HG03558 (cell line): ENCODE measurements around the gene DVL2.

ENCODE experiments used
- ATAC-seq: cut with Tn5 transposase; IDR thresholded peaks from one replicate; pipeline ENCODE4 v1.9.1; 2021; ENCODE audit warnings: moderate number of reproducible peaks; ENCODE audit not compliant: unreplicated experiment; ENCODE audit errors: extremely low read depth

The DVL2 gene

DNA sequence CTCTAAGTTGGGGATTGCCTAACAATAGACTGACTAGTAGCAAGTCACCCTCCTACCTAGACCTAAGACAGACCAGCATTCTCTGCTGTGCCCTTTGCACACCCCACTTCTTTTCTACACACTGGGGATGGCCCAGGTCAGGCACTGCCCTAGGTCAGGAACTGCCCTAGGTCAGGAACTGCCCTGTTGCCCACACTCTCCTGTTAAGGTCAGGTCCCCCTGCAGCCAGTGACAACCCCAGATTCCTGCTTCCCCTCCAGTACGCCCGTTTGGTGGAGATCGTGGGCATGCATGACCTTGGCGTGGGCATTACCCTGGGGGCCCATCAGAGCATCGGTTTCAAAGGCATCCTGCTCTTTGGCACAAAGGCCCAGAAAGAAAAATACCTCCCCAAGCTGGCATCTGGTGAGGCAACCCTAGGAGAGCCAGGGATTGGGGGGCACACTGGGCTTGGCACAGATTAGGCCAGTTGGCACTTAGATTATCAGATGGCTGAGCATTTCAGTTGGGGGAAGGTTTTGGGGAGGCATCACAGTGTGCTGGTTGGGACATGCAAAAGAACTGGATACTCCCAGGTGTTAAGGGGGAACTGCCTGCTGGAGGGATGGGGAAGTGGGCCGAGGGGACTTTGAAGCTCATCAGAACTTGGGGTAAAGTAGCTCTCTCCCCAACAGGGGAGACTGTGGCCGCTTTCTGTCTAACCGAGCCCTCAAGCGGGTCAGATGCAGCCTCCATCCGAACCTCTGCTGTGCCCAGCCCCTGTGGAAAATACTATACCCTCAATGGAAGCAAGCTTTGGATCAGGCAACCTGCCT is 12.8 kb downstream of the DVL2 start:
- no peak for ATAC-seq

DNA sequence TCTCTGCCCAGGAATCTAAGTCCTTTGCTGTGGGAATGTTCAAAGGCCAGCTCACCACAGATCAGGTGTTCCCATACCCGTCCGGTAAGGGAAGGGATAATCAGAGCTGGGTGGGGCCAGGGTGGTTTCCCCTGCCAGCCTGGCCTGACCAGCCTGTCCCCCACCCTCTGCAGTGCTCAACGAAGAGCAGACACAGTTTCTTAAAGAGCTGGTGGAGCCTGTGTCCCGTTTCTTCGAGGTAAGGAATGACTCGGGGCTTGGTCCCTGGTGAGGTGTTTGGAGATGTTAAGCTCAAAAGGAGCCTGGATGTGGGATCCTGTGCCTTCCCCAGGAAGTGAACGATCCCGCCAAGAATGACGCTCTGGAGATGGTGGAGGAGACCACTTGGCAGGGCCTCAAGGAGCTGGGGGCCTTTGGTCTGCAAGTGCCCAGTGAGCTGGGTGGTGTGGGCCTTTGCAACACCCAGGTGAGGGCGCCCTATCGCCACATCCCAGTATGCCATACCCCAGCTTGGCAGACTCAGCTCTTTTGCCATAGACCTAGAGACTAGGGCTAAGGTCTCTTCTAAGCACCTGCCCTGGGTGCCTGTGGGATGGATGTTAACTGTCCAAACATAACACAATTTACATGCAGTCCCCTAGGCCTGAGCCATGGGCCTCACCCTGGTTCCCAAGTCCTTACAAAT is 13.6 kb downstream of the DVL2 start:
- ATAC-seq = no peak

DNA sequence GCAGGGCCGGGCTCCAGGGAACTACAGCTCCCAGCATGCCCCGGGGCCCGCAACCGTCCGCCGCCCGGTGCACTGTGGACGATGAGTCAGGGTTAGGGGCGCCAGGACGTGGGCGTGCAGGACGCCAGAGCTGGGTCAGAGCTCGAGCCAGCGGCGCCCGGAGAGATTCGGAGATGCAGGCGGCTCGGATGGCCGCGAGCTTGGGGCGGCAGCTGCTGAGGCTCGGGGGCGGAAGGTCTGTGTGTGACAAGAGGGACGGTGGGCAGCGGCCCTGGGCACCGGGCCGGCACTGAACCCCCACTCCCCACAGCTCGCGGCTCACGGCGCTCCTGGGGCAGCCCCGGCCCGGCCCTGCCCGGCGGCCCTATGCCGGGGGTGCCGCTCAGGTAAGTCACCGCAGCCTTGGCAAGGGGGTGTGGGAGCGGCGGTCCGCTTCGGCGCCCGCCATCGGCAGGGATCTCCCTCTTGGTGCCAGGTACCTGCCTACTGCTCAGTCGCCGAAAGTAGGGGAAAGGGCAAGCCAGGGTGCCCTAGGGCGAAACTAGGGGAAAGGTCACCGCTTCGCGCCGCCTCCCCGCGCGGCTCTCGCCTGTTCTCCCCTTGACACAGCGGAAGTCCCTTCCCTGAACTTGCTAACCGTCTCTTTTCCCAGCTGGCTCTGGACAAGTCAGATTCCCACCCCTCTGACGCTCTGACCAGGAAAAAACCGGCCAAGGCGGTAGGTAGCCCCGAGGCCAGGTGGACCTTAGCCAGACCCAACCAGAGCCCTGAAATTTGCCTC is 14.3 kb downstream of the DVL2 start, which contains the start of the genes ACADVL and DLG4:
TSS of gene ACADVL (plus strand) at position 127 of the 781 bp plus-strand sequence. CDS start at position 174, 47 bp downstream.
TSS of gene DLG4 (minus strand) at position 25 of the 781 bp plus-strand sequence.
- no peak for ATAC-seq

DNA sequence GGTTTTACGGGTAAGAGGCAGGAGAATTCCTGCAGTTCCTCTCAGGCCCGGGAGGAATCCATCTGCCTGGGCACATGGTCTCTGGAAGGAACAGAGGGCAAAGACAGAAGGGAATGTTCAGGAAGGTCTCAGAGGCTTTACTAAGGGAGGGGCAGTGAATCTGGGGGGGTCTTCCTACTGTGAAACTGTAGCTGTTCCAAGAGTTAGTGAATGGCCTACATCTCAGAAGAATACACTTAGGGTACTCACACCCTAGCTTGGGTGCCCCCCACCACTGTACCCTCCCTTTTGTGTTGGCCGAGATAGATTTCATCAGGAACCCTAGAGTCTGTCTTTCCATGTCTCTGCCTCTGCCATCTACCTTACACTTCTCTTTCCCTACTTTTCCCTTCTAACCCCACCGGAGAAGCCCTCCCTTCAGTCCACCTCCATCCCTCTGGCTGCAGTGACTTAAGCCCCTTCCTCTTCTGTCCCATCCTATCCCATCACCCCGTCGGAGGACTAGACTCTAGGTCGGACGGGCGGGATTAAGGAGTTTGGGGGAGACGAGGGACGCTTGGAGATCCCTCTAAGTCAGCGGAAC is 15.0 kb downstream of the DVL2 start:
- ATAC-seq = no peak

DNA sequence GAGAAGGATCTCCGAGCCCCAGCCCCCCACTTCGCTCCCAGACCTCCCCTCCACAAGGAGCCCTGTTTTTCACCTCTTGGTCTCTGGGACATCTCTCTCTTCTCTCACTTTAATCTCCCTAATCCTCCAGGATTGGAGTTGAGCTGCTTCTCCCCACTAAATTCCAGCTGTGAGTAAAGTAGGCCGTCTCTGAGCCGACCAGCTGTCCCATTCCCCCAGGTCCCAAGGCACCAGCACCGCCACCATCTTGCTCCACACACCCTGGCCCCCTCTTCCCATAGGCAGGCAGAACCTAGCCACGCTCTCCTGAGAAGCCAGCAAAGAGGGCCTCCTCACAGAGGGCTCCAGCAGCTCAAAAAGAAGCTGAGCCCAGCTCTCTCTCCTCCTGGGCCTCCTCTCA is 15.6 kb downstream of the DVL2 start:
- ATAC-seq = no peak

DNA sequence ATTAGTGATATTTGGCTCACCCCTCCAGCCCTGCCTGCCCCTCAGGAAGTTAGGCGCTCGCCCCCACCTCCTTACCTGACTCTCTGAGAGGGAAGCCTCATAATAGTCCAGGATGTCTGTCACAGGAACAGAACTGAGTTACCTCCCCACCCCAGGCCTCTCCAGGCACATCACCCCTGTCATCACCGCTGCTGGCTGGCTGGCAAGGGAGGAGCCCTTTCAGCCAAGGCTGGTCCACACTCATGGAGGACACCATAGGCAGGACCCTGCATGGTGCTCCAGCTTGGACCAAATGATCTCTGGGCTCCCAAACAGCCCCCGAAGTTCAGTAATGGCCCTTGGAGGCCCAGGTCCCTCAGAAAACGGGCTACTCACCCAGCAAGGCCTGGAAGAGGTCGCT is 16.2 kb downstream of the DVL2 start:
- no peak for ATAC-seq

DNA sequence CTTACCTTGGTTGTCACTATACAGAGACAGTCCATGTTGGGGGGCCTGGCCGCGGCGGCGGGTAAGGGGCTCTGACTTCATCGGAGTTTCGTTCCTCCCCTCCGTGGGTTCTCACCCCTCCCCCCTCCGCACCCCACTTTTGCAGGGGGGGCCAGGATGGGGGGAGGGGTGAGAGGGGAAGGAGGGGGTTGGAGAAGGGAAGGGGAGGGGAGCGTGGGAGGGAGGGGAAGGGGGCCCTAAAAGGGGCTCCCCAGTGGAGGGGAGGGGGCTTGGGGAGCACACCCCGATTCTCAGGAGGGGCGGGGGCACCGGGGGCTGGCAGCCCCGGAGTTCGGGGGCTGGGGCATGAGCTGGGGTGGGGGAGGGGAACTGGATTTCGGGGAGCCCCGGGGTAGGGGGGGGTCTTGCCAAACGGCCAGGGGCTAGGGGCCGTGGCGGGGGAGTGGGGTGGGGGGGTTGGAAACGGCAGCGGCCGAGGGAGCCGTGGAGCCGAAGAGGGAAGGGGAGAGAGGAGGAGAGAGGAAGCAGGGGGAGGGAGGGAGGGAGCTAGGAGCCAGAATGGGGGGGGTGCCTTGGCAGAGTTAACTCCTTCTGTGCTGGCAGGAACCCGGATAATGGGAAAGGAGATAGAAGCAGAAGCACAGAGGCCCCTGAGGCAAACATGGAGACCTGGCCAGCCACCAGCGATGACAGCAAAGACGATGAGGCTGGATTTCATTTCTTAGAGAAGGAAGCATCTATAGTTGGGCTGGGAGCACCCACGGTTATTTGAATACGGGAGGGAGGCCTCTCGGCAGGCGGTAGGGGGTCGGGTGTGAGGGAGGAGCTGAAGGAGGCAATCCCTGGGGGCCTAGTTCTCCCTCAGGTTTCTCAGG is 17.0 kb downstream of the DVL2 start:
- no peak for ATAC-seq

DNA sequence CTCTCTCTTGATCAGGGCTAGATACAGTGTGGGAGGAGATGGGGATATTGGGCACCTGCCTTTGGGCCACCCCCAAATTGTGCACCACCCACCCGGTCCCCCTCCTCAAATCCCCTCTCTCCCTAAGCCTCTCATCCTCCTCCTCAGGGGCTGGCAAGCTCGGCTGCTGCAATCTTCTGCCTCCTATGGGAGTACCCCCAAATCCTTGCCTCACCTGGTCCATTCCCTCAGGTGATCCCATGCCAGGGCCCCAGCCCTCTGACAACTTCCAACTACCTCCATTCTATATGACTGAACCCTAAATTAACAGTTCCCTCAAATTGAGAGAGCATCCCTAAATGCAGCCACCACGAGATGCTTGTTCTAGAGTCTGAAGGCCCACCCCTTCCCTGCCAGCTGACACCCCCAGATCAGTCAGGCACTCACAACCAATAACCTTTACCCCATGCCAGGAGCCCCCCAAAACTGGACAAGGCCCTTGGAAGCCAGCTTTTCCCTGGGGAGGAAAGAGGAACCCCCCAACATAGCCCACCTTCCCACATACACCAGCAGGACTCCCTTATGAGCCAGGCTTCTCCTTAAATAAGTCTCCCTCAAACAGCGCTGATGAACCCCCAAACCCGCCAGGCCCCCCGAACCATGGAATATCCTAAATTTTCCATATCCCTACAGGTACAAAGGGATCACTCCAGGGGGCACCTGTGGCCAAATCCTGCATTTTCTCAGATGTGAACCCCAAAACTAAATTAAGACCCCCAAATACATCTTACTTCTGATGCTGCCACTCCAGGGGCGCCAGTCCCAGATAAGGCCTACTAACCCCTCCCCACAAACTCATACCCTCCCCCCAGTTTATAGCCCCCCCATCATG is 17.8 kb downstream of the DVL2 start:
- ATAC-seq = no peak

DNA sequence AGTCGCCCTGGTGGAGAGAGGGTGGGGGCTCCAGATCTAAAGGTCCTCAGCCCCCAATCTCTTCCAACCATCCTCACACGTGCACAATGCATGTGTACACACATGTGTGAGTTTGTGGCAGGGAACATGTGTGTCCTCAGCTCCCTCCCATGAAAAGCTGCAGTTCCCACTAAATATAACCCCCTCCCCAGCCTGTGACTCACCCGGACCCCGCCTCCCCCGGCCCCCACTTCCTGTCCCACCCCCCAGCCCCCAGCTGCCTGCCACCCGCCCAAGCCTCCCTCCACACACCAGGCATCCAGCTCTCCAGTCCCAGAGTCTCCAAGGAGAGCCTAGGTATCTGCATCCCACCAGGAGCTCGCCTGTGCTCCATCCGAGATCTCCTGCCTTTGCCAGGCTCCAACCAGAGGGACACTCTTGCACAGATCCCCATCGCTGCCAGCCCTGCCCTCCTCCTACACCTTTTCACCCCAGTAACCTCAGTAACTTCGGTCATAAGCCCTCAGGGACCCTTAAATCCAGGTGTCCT is 18.6 kb downstream of the DVL2 start:
- ATAC-seq = no peak

DNA sequence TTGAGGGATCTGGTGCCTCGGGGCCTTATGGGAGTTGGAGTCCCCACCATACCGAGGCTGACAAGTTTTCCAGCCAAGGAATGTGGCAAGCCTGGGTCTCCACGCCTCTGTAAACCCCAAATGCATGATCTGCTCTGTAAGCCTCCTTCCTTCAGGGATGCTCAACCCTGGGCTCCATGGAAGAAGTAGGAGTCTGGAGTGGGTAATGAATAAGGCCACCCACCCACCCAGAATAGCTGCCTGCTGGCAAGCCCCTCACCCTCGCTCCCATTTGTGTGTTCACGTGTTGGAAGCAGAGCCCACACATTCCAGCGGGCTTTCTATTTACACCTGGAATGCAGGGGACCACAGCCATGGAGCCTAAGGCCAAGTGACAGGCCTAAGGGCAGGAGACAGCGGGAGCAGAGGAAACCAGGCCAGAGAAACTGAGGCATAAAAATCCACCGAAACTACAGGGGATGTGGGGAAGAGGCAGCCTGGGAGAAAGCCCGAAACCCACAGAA is 19.1 kb downstream of the DVL2 start:
- ATAC-seq = no peak

DNA sequence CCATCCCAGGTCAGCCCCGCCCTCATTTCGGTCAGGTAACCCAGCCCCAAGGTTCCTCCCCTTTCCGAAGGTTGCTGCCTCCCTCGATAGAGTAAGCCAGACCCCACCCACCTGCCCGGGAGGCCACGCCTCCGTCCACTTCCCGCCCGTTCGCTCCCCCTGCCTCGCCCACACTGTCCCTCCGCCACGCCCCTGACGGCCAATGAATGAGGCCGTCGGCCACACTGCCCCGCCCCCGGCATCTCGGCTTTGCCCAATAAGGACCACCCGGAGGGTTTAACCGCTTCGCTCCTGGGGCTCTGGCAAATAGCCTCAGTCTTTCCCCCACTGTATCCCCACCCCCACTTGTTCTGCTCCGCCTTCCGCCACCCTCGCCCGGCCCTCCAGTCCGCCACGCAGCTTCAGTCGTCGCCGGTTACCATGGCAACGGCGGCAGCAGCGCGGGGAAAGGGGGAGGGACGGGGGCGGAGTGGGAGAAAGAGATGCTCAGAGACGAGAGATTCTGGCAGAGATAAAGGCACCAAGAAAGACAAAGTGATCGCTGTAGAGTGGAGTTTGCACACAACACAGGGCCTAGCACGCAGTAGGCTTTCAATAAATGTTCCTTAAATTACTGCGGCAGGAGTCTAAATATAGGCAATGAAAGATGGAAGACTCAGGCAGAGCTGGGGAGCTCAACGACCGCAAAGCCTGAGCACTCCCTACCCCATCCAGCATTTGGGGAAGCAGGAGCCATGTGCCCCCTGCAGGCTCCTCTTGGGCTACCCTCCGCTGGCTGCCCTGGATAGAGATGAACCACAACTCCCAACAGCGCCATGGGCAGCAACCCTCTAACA is 19.8 kb downstream of the DVL2 start:
- ATAC-seq = peak; percentile 50

DNA sequence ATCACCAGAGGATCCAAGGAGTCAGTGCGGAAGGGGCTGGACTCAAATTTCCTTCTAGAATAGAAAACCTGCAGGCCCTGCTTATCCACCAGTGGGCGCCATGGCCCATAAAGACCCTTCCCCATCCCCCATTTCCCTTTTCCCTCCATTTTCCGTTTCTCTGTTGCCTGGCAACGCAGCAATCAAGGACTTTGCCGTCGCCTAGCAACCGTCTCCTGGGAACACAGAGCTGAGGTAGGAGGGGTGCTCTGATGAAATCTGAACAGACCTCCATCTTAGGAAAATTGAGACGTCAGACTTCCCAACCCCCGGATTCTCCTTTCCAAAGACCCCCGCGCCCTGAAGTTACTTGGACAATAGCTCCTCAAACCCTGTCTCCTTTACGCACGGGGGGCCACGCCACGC is 20.4 kb downstream of the DVL2 start:
- ATAC-seq = no peak

DNA sequence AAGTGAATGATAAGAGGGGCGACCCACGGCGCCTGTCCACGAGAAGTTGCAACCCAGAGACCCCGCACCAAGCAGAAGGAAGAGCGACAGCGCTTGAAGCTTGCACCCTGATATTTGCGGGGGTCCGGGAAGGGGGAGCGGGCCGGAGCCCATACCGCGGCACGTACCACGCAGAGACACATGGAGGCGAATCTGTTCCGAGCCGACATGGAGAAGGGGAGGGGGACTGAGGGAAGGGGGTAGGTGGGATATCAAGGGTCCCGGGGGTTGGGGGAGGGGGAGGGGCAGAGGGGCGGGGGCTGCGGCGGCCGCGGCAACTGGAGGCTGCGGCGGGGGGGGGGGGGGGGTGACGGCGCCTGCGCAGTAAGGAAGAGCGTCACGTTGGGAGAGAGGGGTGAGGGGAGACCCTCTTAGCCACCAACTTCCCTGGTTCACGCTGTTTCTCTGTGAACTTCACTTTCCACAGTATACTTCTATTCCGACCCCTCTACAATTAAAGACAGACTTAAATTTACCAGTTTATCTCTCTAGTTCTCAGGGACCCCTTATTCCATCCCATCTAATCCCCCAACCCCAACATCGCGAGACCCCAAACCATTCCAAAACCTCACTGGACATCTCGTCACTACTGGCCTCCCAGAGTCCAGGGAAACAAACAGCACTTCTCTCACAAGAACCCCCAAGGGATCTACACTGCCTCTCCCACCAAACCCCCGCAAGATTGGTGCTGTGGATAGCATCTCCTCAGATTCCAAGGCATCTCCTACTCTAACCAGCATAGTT is 22.6 kb downstream of the DVL2 start:
- no peak for ATAC-seq

DNA sequence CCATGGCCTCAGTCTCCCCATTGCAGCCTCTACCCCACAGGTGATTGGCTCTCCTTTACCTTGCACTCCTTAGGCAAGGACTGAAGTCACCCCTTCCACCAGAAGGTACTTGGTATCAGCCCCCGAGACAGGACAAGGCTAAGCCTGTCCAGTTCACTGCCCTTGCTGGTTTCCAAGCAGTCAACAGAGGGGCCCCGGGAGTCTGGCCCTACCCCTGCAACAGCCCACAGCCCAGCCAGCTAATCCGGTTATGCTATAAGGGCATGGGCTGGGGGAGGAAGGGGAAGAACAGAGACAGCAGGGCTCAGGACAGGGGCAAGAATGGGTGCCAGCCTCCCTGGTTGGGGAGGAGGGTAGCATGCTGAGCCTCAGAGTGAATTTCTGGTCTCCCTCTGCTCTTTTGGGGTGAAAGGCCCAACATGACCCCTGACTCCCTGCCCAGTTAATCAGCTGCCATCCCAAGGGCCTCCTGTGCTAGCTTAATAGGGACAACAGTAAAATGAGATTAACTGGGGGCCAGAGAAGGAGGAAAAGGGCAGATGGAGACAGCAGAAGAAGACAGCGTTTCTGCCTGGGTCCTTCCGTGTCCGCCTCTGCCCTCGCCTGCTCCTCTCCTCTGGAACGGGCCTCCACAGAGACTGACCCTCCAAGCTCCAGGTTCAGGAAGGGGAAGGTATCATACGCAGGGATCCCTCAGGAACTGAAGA is 25.4 kb downstream of the DVL2 start:
- ATAC-seq = no peak

DNA sequence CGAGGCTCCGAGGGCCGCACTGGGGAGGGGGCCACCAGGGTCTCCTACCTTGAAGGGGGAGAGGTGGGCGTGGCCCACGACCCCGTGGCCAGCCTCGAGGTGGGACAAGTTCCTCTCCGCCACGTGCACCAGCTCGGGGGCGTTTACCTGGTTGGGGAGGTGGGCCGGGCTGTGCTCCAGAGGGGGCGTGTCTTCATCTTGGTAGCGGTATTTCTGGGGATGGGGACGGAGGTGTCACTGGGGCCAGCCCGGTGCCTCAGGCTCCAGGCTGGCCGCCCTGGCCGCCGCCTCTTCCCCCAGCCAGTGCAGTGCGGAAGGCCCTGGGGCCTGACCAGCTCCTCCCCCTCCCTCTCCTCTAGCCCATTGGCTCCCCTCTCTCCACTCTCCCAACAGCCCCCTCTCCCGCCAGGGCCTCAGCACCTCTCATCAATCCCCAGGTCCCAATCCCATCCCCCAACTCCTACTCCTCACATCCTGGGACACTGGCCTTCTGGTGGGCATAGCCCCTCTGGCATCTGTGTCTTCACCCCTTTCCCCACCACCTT is 26.2 kb downstream of the DVL2 start:
- no peak for ATAC-seq
